Nephron (organoid): ENCODE data around the gene KRTAP4-9.
"Not testable (repeated sequence)": the region's sequence is repeated elsewhere in the genome, so short reads cannot be mapped to it uniquely, and the experiment has no call there.

Source experiments
- H3K27ac Mint-ChIP-seq, 3 experiments: 2 replicates each; pipeline ENCODE4 v1.8.0; 2020; ENCODE audit warnings: mixed read lengths in 3 of 3, mild to moderate bottlenecking in 2 of 3, moderate library complexity in 1 of 3
- H3K27me3 Mint-ChIP-seq: 2 replicates; pipeline ENCODE4 v1.8.0; 2021; ENCODE audit warnings: low read depth, mild to moderate bottlenecking, moderate library complexity, mixed read lengths
- H3K36me3 Mint-ChIP-seq: 2 replicates; pipeline ENCODE4 v1.8.0; 2020; ENCODE audit warnings: low read depth, mixed read lengths
- H3K4me1 Mint-ChIP-seq: 2 replicates; pipeline ENCODE4 v1.8.0; 2020; ENCODE audit warnings: mixed read lengths
- H3K4me3 Mint-ChIP-seq, 3 experiments: 2 replicates each; pipeline ENCODE4 v1.8.0; 2020; ENCODE audit warnings: mild to moderate bottlenecking in 3 of 3, mixed read lengths in 3 of 3, moderate library complexity in 2 of 3
- H3K9me3 Mint-ChIP-seq: 2 replicates; pipeline ENCODE4 v1.8.0; 2020; ENCODE audit warnings: mixed read lengths
- CTCF ChIP-seq, 3 experiments: fragments of 200-600 bp; sonication (generic); IDR thresholded peaks; one replicate each; pipeline ENCODE4 v1.5.0; 2021; ENCODE audit warnings: antibody characterized with exemption in 3 of 3; ENCODE audit not compliant: unreplicated experiment in 3 of 3

KRTAP4-9 gene

GRCh38 chr17:41121742-41122141 lies 16.6 kb downstream of the KRTAP4-9 start:
- Mint-ChIP-seq H3K27ac (no peak overlapping the region), H3K4me1 (peaks cover 16% of the 10 kb centered on the region), H3K36me3 (no peaks in the 10 kb centered on the region), H3K4me3 (no peak overlapping the region), H3K27me3 (peaks cover 11% of the 10 kb centered on the region), H3K9me3 (peaks cover 6% of the 10 kb centered on the region)
- no peak for TF ChIP-seq CTCF (IDR thresholded peaks at IDR 0.05; ENCODE audit: unreplicated experiment in 3 of 3)

GRCh38 chr17:41123292-41123990 lies 18.3 kb downstream of the KRTAP4-9 start:
- not testable (repeated sequence) for H3K4me1 Mint-ChIP-seq, H3K27ac Mint-ChIP-seq, H3K36me3 Mint-ChIP-seq, H3K27me3 Mint-ChIP-seq, H3K9me3 Mint-ChIP-seq, H3K4me3 Mint-ChIP-seq

- not testable (repeated sequence) for H3K27me3 Mint-ChIP-seq, H3K36me3 Mint-ChIP-seq, H3K4me1 Mint-ChIP-seq, H3K9me3 Mint-ChIP-seq, H3K27ac Mint-ChIP-seq, H3K4me3 Mint-ChIP-seq
Observed at GRCh38 chr17:41123991-41124371, 18.8 kb downstream of the KRTAP4-9 start, which contains the start of gene KRTAP4-12. TSS of gene KRTAP4-12 (minus strand) at chr17:41124182. CDS start at chr17:41124122, 60 bp downstream.

GRCh38 chr17:41125064-41125463 lies 19.9 kb downstream of the KRTAP4-9 start:
- H3K27me3 Mint-ChIP-seq = peaks cover 9% of the 10 kb centered on the region
- H3K9me3 Mint-ChIP-seq = peaks cover 3% of the 10 kb centered on the region
- H3K4me1 Mint-ChIP-seq = peaks cover 2% of the 10 kb centered on the region
- no peaks in the 10 kb centered on the region for H3K36me3 Mint-ChIP-seq
- no peak overlapping the region for H3K27ac Mint-ChIP-seq
- no peak for TF ChIP-seq CTCF (IDR thresholded peaks at IDR 0.05; ENCODE audit: unreplicated experiment in 3 of 3)
- H3K4me3 Mint-ChIP-seq = no peak overlapping the region

GRCh38 chr17:41126412-41126811 lies 21.2 kb downstream of the KRTAP4-9 start:
- no peaks in the 10 kb centered on the region for H3K36me3 Mint-ChIP-seq
- TF ChIP-seq CTCF (IDR thresholded peaks at IDR 0.05; ENCODE audit: unreplicated experiment in 3 of 3) = no peak
- no peaks in the 10 kb centered on the region for H3K4me1 Mint-ChIP-seq
- peaks cover 3% of the 10 kb centered on the region for H3K9me3 Mint-ChIP-seq
- H3K27me3 Mint-ChIP-seq = peaks cover 11% of the 10 kb centered on the region
- no peak overlapping the region for H3K27ac Mint-ChIP-seq
- H3K4me3 Mint-ChIP-seq = no peak overlapping the region

GRCh38 chr17:41127371-41127770 lies 22.2 kb downstream of the KRTAP4-9 start:
- no peaks in the 10 kb centered on the region for H3K4me1 Mint-ChIP-seq
- H3K9me3 Mint-ChIP-seq = peaks cover 3% of the 10 kb centered on the region
- TF ChIP-seq CTCF (IDR thresholded peaks at IDR 0.05; ENCODE audit: unreplicated experiment in 3 of 3) = no peak
- no peak overlapping the region for H3K4me3 Mint-ChIP-seq
- no peaks in the 10 kb centered on the region for H3K36me3 Mint-ChIP-seq
- H3K27ac Mint-ChIP-seq = no peak overlapping the region
- H3K27me3 Mint-ChIP-seq = peaks cover 12% of the 10 kb centered on the region

- no peaks in the 10 kb centered on the region for H3K4me1 Mint-ChIP-seq
Observed at GRCh38 chr17:41131979-41132378, 26.8 kb downstream of the KRTAP4-9 start.

More at GRCh38 chr17:41131979-41132378, 26.8 kb downstream of the KRTAP4-9 start:
- Mint-ChIP-seq H3K36me3 (no peaks in the 10 kb centered on the region), H3K27ac (no peak overlapping the region), H3K27me3 (peaks cover 7% of the 10 kb centered on the region), H3K9me3 (no peaks in the 10 kb centered on the region), H3K4me3 (no peak overlapping the region)
- no peak for TF ChIP-seq CTCF (IDR thresholded peaks at IDR 0.05; ENCODE audit: unreplicated experiment in 3 of 3)
